H9 (cell line): Measurements from ENCODE around the gene BDH1. TPM values are rescaled to one million over a fixed set of nuclear protein-coding genes. Genes with fewer than 3 reads are reported as not detected.

Experiments used
- DNase-seq: peaks from one replicate; pipeline ENCODE4 v3.0.0-alpha.2; 2017
- H2AFZ ChIP-seq: one replicate; pipeline ENCODE4 v1.6.1; 2013; ENCODE audit warnings: mild to moderate bottlenecking, low read length, control low read depth, moderate library complexity
- H2AK5ac ChIP-seq: 2 replicates; pipeline ENCODE4 v1.6.1; 2013; ENCODE audit warnings: low read length, control low read depth, mixed read lengths; ENCODE audit not compliant: insufficient read length
- H2BK120ac ChIP-seq: one replicate; pipeline ENCODE4 v1.6.1; 2013; ENCODE audit warnings: low read depth, mild to moderate bottlenecking, low read length, control low read depth, inconsistent platforms; ENCODE audit not compliant: poor library complexity, severe bottlenecking
- H2BK12ac ChIP-seq: 2 replicates; pipeline ENCODE4 v1.6.1; 2013; ENCODE audit warnings: low read length, control low read depth, mixed read lengths, low read depth; ENCODE audit not compliant: insufficient read length
- H2BK15ac ChIP-seq: 2 replicates; pipeline ENCODE4 v1.6.1; 2013; ENCODE audit warnings: low read depth, low read length, control low read depth
- H2BK20ac ChIP-seq: one replicate; pipeline ENCODE4 v1.6.1; 2013; ENCODE audit warnings: low read depth, mild to moderate bottlenecking, low read length, control low read depth, inconsistent platforms; ENCODE audit not compliant: poor library complexity, severe bottlenecking
- H2BK5ac ChIP-seq: 2 replicates; pipeline ENCODE4 v1.6.1; 2013; ENCODE audit warnings: low read length, control low read depth, mixed read lengths; ENCODE audit not compliant: insufficient read length
- H3K14ac ChIP-seq: 2 replicates; pipeline ENCODE4 v1.6.1; 2013; ENCODE audit warnings: low read length, control low read depth; ENCODE audit not compliant: insufficient read depth
- H3K18ac ChIP-seq: 2 replicates; pipeline ENCODE4 v1.6.1; 2013; ENCODE audit warnings: low read depth, mild to moderate bottlenecking, mixed read lengths, low read length, control low read depth; ENCODE audit not compliant: insufficient read length
- H3K23ac ChIP-seq: 2 replicates; pipeline ENCODE4 v1.6.1; 2013; ENCODE audit warnings: low read length, control low read depth, mixed read lengths, low read depth; ENCODE audit not compliant: insufficient read length
- H3K23me2 ChIP-seq: 2 replicates; pipeline ENCODE4 v1.6.1; 2013; ENCODE audit warnings: low read depth, mild to moderate bottlenecking, mixed read lengths, low read length, control low read depth; ENCODE audit not compliant: insufficient read length, poor library complexity, severe bottlenecking
- H3K27ac ChIP-seq: 2 replicates; pipeline ENCODE4 v1.5.1; 2013; ENCODE audit warnings: low read length, control low read depth, mixed read lengths, low read depth; ENCODE audit not compliant: insufficient read length
- H3K27me3 ChIP-seq: 2 replicates; pipeline ENCODE4 v1.6.1; 2013; ENCODE audit warnings: low read length, control low read depth, inconsistent platforms; ENCODE audit not compliant: insufficient read depth
- H3K4ac ChIP-seq: 2 replicates; pipeline ENCODE4 v1.6.1; 2013; ENCODE audit warnings: low read depth, mild to moderate bottlenecking, control low read depth, inconsistent platforms, low read length, moderate library complexity
- H3K4me1 ChIP-seq: 2 replicates; pipeline ENCODE4 v1.6.1; 2013; ENCODE audit warnings: low read length, control low read depth, inconsistent platforms; ENCODE audit not compliant: insufficient read depth
- H3K4me2 ChIP-seq: 2 replicates; pipeline ENCODE4 v1.6.1; 2013; ENCODE audit warnings: low read length, control low read depth, mixed read lengths; ENCODE audit not compliant: insufficient read length, insufficient read depth
- H3K56ac ChIP-seq: 2 replicates; pipeline ENCODE4 v1.6.1; 2013; ENCODE audit warnings: low read depth, mild to moderate bottlenecking, mixed read lengths, low read length, control low read depth; ENCODE audit not compliant: insufficient read length
- H3K79me1 ChIP-seq: 2 replicates; pipeline ENCODE4 v1.6.1; 2013; ENCODE audit warnings: low read depth, mild to moderate bottlenecking, moderate library complexity, low read length, control low read depth, inconsistent platforms; ENCODE audit not compliant: insufficient read depth, poor library complexity, severe bottlenecking
- H3K79me2 ChIP-seq: 2 replicates; pipeline ENCODE4 v1.6.1; 2013; ENCODE audit warnings: low read length, control low read depth, inconsistent platforms; ENCODE audit not compliant: insufficient read depth
- H3K9ac ChIP-seq: 2 replicates; pipeline ENCODE4 v1.6.1; 2013; ENCODE audit warnings: low read length, control low read depth, mixed read lengths; ENCODE audit not compliant: insufficient read length; ENCODE audit errors: extremely low read depth
- H3K9me3 ChIP-seq: one replicate; pipeline ENCODE4 v1.6.1; 2013; ENCODE audit warnings: low read depth, low read length, inconsistent platforms; ENCODE audit not compliant: control insufficient read depth
- H3T11ph ChIP-seq: one replicate; pipeline ENCODE4 v1.6.1; 2013; ENCODE audit warnings: mild to moderate bottlenecking, low read length, control low read depth, inconsistent platforms
- H4K20me1 ChIP-seq: one replicate; pipeline ENCODE4 v1.6.1; 2013; ENCODE audit not compliant: control insufficient read depth, insufficient read length, insufficient read depth
- H4K5ac ChIP-seq: 2 replicates; pipeline ENCODE4 v1.6.1; 2013; ENCODE audit warnings: low read depth, mild to moderate bottlenecking, mixed read lengths, low read length, control low read depth; ENCODE audit not compliant: insufficient read length
- H4K8ac ChIP-seq: replicated peaks from 2 replicates; pipeline ENCODE4 v1.6.1; 2013; ENCODE audit warnings: low read length, control low read depth, mixed read lengths, low read depth; ENCODE audit not compliant: insufficient read length
- H4K91ac ChIP-seq: 2 replicates; pipeline ENCODE4 v1.6.1; 2013; ENCODE audit warnings: low read depth, mild to moderate bottlenecking, moderate library complexity, mixed read lengths, low read length, control low read depth; ENCODE audit not compliant: insufficient read length
- H3K27ac Mint-ChIP-seq, 3 experiments: 2 replicates in 2 of 3; 3 replicates in 1 of 3; pipeline ENCODE4 v1.8.0; 2020 to 2021; ENCODE audit warnings: mixed read lengths in 3 of 3, mild to moderate bottlenecking in 1 of 3, moderate library complexity in 1 of 3
- H3K27me3 Mint-ChIP-seq: 2 replicates; pipeline ENCODE4 v1.8.0; 2021; ENCODE audit warnings: low read depth, mild to moderate bottlenecking, moderate library complexity, mixed read lengths
- H3K36me3 Mint-ChIP-seq, 3 experiments: 2 replicates in 2 of 3; 3 replicates in 1 of 3; pipeline ENCODE4 v1.8.0; 2020 to 2021; ENCODE audit warnings: low read depth in 3 of 3, mixed read lengths in 3 of 3; ENCODE audit not compliant: insufficient read depth in 1 of 3
- H3K4me1 Mint-ChIP-seq, 2 experiments: 2 replicates each; pipeline ENCODE4 v1.8.0; 2020; ENCODE audit warnings: mixed read lengths in 2 of 2
- H3K4me3 Mint-ChIP-seq, 2 experiments: 2 replicates in 1 of 2; 3 replicates in 1 of 2; pipeline ENCODE4 v1.8.0; 2020 to 2021; ENCODE audit warnings: mild to moderate bottlenecking in 2 of 2, mixed read lengths in 2 of 2, moderate library complexity in 1 of 2
- H3K9me3 Mint-ChIP-seq, 2 experiments: 2 replicates in 1 of 2; 3 replicates in 1 of 2; pipeline ENCODE4 v1.8.0; 2020; ENCODE audit warnings: mild to moderate bottlenecking in 2 of 2, mixed read lengths in 2 of 2, moderate library complexity in 1 of 2
- WGBS: extraction: QIAGEN DNeasy Blood & Tissue Kit; methylation state at CpG from one replicate; pipeline ENCODE4 v1.1.7; 2013; ENCODE audit warnings: missing lambda C conversion rate, low lambda C conversion rate, mixed read lengths; ENCODE audit not compliant: insufficient read length; ENCODE audit errors: extremely low coverage; 5-methylcytosine and 5-hydroxymethylcytosine counted together
- total RNA-seq: library from RNA; stranded (reverse); gene quantifications from 2 replicates; pipeline ENCODE4 v1.2.1, GENCODE V29; 2021
- TF ChIP-seq, protein P1 (sequence below): fragments of 200-600 bp; sonication (generic); conservative IDR thresholded peaks from 3 replicates; pipeline ENCODE4 v1.8.0; 2021; ENCODE audit warnings: antibody characterized with exemption, mild to moderate bottlenecking

The BDH1 gene
- total RNA-seq, 1 experiment from 2014 or later, result 23.8 TPM

DNA sequence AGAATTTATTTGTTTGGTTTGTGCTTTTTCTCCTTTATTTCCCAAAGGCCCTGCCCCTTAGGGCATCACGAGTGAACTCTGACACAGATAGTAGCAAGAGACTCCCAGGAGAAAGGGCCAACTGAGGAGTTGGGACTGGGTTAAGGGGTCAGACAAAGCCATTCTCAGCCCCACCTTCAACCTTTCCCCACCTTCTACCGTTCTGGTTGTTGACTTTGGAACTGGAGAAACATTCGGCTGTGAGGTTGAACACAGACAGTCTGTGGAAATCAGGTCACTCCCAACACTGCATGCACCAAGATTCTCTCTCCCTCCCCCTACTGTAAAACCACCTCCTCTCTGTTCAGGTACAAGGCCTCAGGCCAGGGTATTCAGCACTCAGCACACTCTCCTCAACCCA, 3.9 kb upstream of the BDH1 start:
- Histone ChIP-seq H2BK12ac (no peak overlapping the region), H4K20me1 (no peaks in the 10 kb centered on the region), H3K27me3 (no peaks in the 10 kb centered on the region), H3K9ac (no peak overlapping the region), H3K4ac (no peak overlapping the region), H3K18ac (no peak overlapping the region), H3K79me2 (no peaks in the 10 kb centered on the region), H3K4me2 (no peak overlapping the region), H3K9me3 (peaks cover 4% of the 10 kb centered on the region), H2BK5ac (no peak overlapping the region), H3K23me2 (peaks cover 6% of the 10 kb centered on the region), H2BK15ac (no peak overlapping the region), H3T11ph (no peak overlapping the region), H2BK120ac (no peak overlapping the region), H3K4me1 (peaks cover 4% of the 10 kb centered on the region; the same call in 1 of the 2 replicates), H4K5ac (no peak overlapping the region), H3K27ac (no peak overlapping the region), H3K79me1 (no peaks in the 10 kb centered on the region), H4K8ac (no peak overlapping the region), H3K56ac (no peak overlapping the region), H2AFZ (no peak overlapping the region), H2BK20ac (no peak overlapping the region), H3K23ac (no peak overlapping the region), H2AK5ac (no peak overlapping the region), H3K14ac (no peak overlapping the region), H4K91ac (no peak overlapping the region)
- TF ChIP-seq, protein P1, sequence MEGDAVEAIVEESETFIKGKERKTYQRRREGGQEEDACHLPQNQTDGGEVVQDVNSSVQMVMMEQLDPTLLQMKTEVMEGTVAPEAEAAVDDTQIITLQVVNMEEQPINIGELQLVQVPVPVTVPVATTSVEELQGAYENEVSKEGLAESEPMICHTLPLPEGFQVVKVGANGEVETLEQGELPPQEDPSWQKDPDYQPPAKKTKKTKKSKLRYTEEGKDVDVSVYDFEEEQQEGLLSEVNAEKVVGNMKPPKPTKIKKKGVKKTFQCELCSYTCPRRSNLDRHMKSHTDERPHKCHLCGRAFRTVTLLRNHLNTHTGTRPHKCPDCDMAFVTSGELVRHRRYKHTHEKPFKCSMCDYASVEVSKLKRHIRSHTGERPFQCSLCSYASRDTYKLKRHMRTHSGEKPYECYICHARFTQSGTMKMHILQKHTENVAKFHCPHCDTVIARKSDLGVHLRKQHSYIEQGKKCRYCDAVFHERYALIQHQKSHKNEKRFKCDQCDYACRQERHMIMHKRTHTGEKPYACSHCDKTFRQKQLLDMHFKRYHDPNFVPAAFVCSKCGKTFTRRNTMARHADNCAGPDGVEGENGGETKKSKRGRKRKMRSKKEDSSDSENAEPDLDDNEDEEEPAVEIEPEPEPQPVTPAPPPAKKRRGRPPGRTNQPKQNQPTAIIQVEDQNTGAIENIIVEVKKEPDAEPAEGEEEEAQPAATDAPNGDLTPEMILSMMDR, result no peak
- Mint-ChIP-seq H3K4me3 (no peak overlapping the region), H3K27me3 (peaks cover 36% of the 10 kb centered on the region), H3K27ac (no peak overlapping the region), H3K36me3 (peaks cover 17 to 34% (median 24%) of the 10 kb centered on the region in 3 experiments), H3K9me3 (peaks cover 35 to 39% of the 10 kb centered on the region in 2 experiments), H3K4me1 (peaks cover 15 to 18% of the 10 kb centered on the region in 2 experiments)
- no peak for DNase-seq
- WGBS, result no CpG with 5 or more reads among the region's 3 CpGs
